HEK293 (cell line): ENCODE measurements around the gene RNF34.

ENCODE experiments used
- CTCF ChIA-PET: fragments of 350-600 bp; formaldehyde crosslinking; extraction: SDS; loops from one replicate; lab custom pipeline; 2021; ENCODE audit warnings: antibody characterized with exemption; lab: Yijun Ruan, JAX
- POLR2A ChIA-PET: fragments of 300-600 bp; formaldehyde crosslinking; extraction: SDS; loops from one replicate; lab custom pipeline; 2020; ENCODE audit warnings: antibody characterized with exemption, inconsistent platforms; lab: Yijun Ruan, JAX
- H3K27ac ChIP-seq: fragments of 200-500 bp; sonication (Bioruptor generic); 2 replicates; pipeline ENCODE4 v1.5.1; 2014; ENCODE audit warnings: low read depth, low read length, control low read depth, inconsistent platforms; ENCODE audit errors: extremely low read depth
- H3K36me3 ChIP-seq, 2 experiments: fragments of 200-500 bp in 1 of 2; sonication (Bioruptor generic) in 1 of 2; 1 replicate in 1 of 2; 2 replicates in 1 of 2; pipeline ENCODE4 v1.5.1; 2014 to 2017; ENCODE audit warnings: inconsistent platforms in 2 of 2, low read length in 2 of 2; ENCODE audit not compliant: control insufficient read depth in 2 of 2, insufficient read depth in 1 of 2
- H3K4me1 ChIP-seq: fragments of 200-500 bp; sonication (Bioruptor generic); 2 replicates; pipeline ENCODE4 v1.5.1; 2014; ENCODE audit warnings: mild to moderate bottlenecking, low read length, inconsistent platforms; ENCODE audit not compliant: control insufficient read depth, insufficient read depth
- H3K4me3 ChIP-seq: 2 replicates; pipeline ENCODE4 v1.5.1; 2011; ENCODE audit warnings: low read depth, mild to moderate bottlenecking, control low read depth, low read length, moderate library complexity
- H3K9me3 ChIP-seq: fragments of 200-500 bp; sonication (Bioruptor generic); 2 replicates; pipeline ENCODE4 v1.5.1; 2014; ENCODE audit warnings: low read depth, low read length, inconsistent platforms; ENCODE audit not compliant: control insufficient read depth, insufficient read depth
- BCL6B ChIP-seq: fragments of 450-650 bp; formaldehyde crosslinking; IDR thresholded peaks from 2 replicates; pipeline ENCODE4 v1.5.1; 2017; ENCODE audit warnings: missing biosample characterization, missing genetic modification characterization
- ELK4 ChIP-seq: IDR thresholded peaks from 2 replicates; pipeline ENCODE4 v1.6.1; 2011; ENCODE audit warnings: mild to moderate bottlenecking, low read depth, low read length, borderline replicate concordance
- KLF1 ChIP-seq: fragments of 450-650 bp; formaldehyde crosslinking; IDR thresholded peaks from 2 replicates; pipeline ENCODE4 v1.5.1; 2016; ENCODE audit warnings: missing biosample characterization, missing genetic modification characterization
- KLF8 ChIP-seq: fragments of 450-650 bp; formaldehyde crosslinking; IDR thresholded peaks from 2 replicates; pipeline ENCODE4 v1.5.1; 2016; ENCODE audit warnings: missing biosample characterization, missing genetic modification characterization
- ZBTB1 ChIP-seq: fragments of 450-650 bp; formaldehyde crosslinking; IDR thresholded peaks from 2 replicates; pipeline ENCODE4 v1.5.1; 2016; ENCODE audit warnings: missing biosample characterization, missing genetic modification characterization
- ZBTB49 ChIP-seq: fragments of 450-650 bp; formaldehyde crosslinking; IDR thresholded peaks from 2 replicates; pipeline ENCODE4 v1.5.1; 2016; ENCODE audit warnings: missing biosample characterization, missing genetic modification characterization, low read depth
- ZNF157 ChIP-seq: fragments of 450-650 bp; formaldehyde crosslinking; IDR thresholded peaks from 2 replicates; pipeline ENCODE4 v1.5.1; 2016; ENCODE audit warnings: missing biosample characterization, missing genetic modification characterization
- ZNF18 ChIP-seq: fragments of 450-650 bp; formaldehyde crosslinking; IDR thresholded peaks from 2 replicates; pipeline ENCODE4 v1.5.1; 2016; ENCODE audit warnings: missing biosample characterization, missing genetic modification characterization
- ZNF324 ChIP-seq: fragments of 450-650 bp; formaldehyde crosslinking; IDR thresholded peaks from 2 replicates; pipeline ENCODE4 v1.5.1; 2016; ENCODE audit warnings: missing biosample characterization, missing genetic modification characterization
- ZNF354C ChIP-seq: fragments of 450-650 bp; formaldehyde crosslinking; IDR thresholded peaks from 2 replicates; pipeline ENCODE4 v1.5.1; 2016; ENCODE audit warnings: missing biosample characterization, missing genetic modification characterization, low read depth, borderline replicate concordance
- ZNF362 ChIP-seq: fragments of 450-650 bp; formaldehyde crosslinking; IDR thresholded peaks from 2 replicates; pipeline ENCODE4 v1.5.1; 2016; ENCODE audit warnings: missing biosample characterization, missing genetic modification characterization
- ZNF449 ChIP-seq: fragments of 450-650 bp; formaldehyde crosslinking; IDR thresholded peaks from 2 replicates; pipeline ENCODE4 v1.5.1; 2017; ENCODE audit warnings: missing biosample characterization, mild to moderate bottlenecking, missing genetic modification characterization, moderate library complexity
- ZNF544 ChIP-seq: fragments of 450-650 bp; formaldehyde crosslinking; IDR thresholded peaks from 2 replicates; pipeline ENCODE4 v1.5.0; 2017; ENCODE audit warnings: missing biosample characterization, missing genetic modification characterization
- ZNF626 ChIP-seq: fragments of 450-650 bp; sonication (Bioruptor Pico); formaldehyde crosslinking; IDR thresholded peaks from 2 replicates; pipeline ENCODE4 v1.5.1; 2018; ENCODE audit warnings: missing biosample characterization, missing genetic modification characterization, inconsistent platforms
- ZNF639 ChIP-seq: fragments of 450-650 bp; formaldehyde crosslinking; IDR thresholded peaks from 2 replicates; pipeline ENCODE4 v1.5.1; 2016; ENCODE audit warnings: missing biosample characterization, missing genetic modification characterization
- ZNF645 ChIP-seq: fragments of 450-650 bp; formaldehyde crosslinking; IDR thresholded peaks from 2 replicates; pipeline ENCODE4; 2016; ENCODE audit warnings: missing biosample characterization, missing genetic modification characterization
- ZNF707 ChIP-seq: fragments of 450-650 bp; formaldehyde crosslinking; IDR thresholded peaks from 2 replicates; pipeline ENCODE4 v1.5.1; 2016; ENCODE audit warnings: missing biosample characterization, missing genetic modification characterization
- ZNF76 ChIP-seq: fragments of 450-650 bp; formaldehyde crosslinking; IDR thresholded peaks from 2 replicates; pipeline ENCODE4; 2016; ENCODE audit warnings: low read depth, missing biosample characterization, missing genetic modification characterization, borderline replicate concordance
- ZSCAN16 ChIP-seq: fragments of 450-650 bp; formaldehyde crosslinking; IDR thresholded peaks from 2 replicates; pipeline ENCODE4 v1.5.1; 2016; ENCODE audit warnings: missing biosample characterization, missing genetic modification characterization

Gene RNF34

GRCh38 chr12:121397521-121397920, 2.4 kb upstream of the RNF34 start:
- ChIA-PET CTCF (interaction anchor here (1.6 kb wide), 1 partner anchor 14 kb away, joined by 4 read pairs; no protein-coding TSS in a partner anchor), POLR2A (interaction anchor here (0.7 kb wide), 2 partner anchors 29 to 46 kb away, joined by 4 read pairs; no protein-coding TSS in a partner anchor)
- Histone ChIP-seq H3K27ac (no peak overlapping the region), H3K9me3 (no peaks in the 10 kb centered on the region), H3K4me3 (no peak overlapping the region), H3K4me1 (peaks cover 12% of the 10 kb centered on the region), H3K36me3 (peaks cover under 1 to 7% of the 10 kb centered on the region in 2 experiments; a peak in 2 of 3 replicates)
- TF ChIP-seq ZNF362 (tag by site-specific recombination) (0 out of 2 replicates have a peak, but pooled peaks have one; percentile 47), ZSCAN16 (no peak)

- ChIA-PET POLR2A (interaction anchor here (1.5 to 3.8 kb wide), 3 partner anchors 11 to 47 kb away, joined by 8 to 65 read pairs (median 15); partner anchors contain the start of gene ANAPC5), CTCF (no interaction called here)
- Histone ChIP-seq H3K4me1 (peaks cover 13% of the 10 kb centered on the region), H3K27ac (no peak overlapping the region), H3K4me3 (no peak overlapping the region), H3K36me3 (peaks cover 3 to 9% of the 10 kb centered on the region in 2 experiments), H3K9me3 (no peaks in the 10 kb centered on the region)
- no peak for TF ChIP-seq ELK4
- TF ChIP-seq BCL6B (tag by site-specific recombination): no peak
- TF ChIP-seq ZNF544: no peak
- TF ChIP-seq ZNF354C (tag by site-specific recombination): no peak
- no peak for TF ChIP-seq ZNF645 (tag by site-specific recombination)
- TF ChIP-seq ZNF18 (tag by site-specific recombination): no peak
- no peak for TF ChIP-seq ZNF324 (tag by site-specific recombination)
- TF ChIP-seq KLF8: no peak
- TF ChIP-seq ZBTB49 (tag by site-specific recombination): no peak
- no peak for TF ChIP-seq ZNF626 (tag by site-specific recombination)
- no peak for TF ChIP-seq ZNF449 (tag by site-specific recombination)
- TF ChIP-seq ZNF707 (tag by site-specific recombination): no peak
- no peak for TF ChIP-seq ZNF76
- TF ChIP-seq ZBTB1 (tag by site-specific recombination): no peak
- no peak for TF ChIP-seq KLF1
- TF ChIP-seq ZNF157 (tag by site-specific recombination): no peak
- no peak for TF ChIP-seq ZNF639 (tag by site-specific recombination)
Observed at GRCh38 chr12:121398355-121398754, 1.6 kb upstream of the RNF34 start.
